SK-N-MC (cell line): ENCODE results near the gene GSG1L.

ENCODE experiments used
- DNase-seq: peaks from one replicate; pipeline ENCODE4 v3.0.0-alpha.2; 2011; ENCODE audit warnings: low read depth, low spot score
- H3K27ac ChIP-seq: fragments of 200-600 bp; sonication (generic); 2 replicates; pipeline ENCODE4 v1.5.1; 2016; ENCODE audit warnings: mixed run types
- H3K36me3 ChIP-seq: fragments of 200-600 bp; sonication (generic); 2 replicates; pipeline ENCODE4 v1.6.1; 2017; ENCODE audit warnings: antibody characterized with exemption, low read length, mixed read lengths; ENCODE audit not compliant: insufficient read depth
- H3K4me3 ChIP-seq: fragments of 200-600 bp; sonication (generic); 2 replicates; pipeline ENCODE4 v1.5.1; 2016
- H3K9ac ChIP-seq: fragments of 200-600 bp; sonication (generic); 2 replicates; pipeline ENCODE4 v1.8.0; 2017; ENCODE audit warnings: mixed run types, mixed read lengths; ENCODE audit not compliant: insufficient read length
- H3K9me3 ChIP-seq: fragments of 200-600 bp; sonication (generic); 2 replicates; pipeline ENCODE4 v1.6.1; 2017; ENCODE audit warnings: low read depth, mild to moderate bottlenecking, antibody characterized with exemption, low read length, moderate library complexity, mixed read lengths
- EZH2 ChIP-seq: fragments of 200-600 bp; sonication (generic); IDR thresholded peaks from one replicate; pipeline ENCODE4 v1.6.1; 2017; ENCODE audit warnings: antibody characterized with exemption
- FOXP2 ChIP-seq: optimal IDR thresholded peaks from 2 replicates; pipeline ENCODE3; 2011; ENCODE audit warnings: mild to moderate bottlenecking, moderate library complexity; ENCODE audit not compliant: insufficient read depth; ENCODE audit errors: extremely low read length, control extremely low read depth
- POLR2AphosphoS5 ChIP-seq: IDR thresholded peaks from 2 replicates; pipeline ENCODE4 v1.6.1; 2012; ENCODE audit warnings: mild to moderate bottlenecking, low read depth, low read length, borderline replicate concordance

The GSG1L gene

DNA sequence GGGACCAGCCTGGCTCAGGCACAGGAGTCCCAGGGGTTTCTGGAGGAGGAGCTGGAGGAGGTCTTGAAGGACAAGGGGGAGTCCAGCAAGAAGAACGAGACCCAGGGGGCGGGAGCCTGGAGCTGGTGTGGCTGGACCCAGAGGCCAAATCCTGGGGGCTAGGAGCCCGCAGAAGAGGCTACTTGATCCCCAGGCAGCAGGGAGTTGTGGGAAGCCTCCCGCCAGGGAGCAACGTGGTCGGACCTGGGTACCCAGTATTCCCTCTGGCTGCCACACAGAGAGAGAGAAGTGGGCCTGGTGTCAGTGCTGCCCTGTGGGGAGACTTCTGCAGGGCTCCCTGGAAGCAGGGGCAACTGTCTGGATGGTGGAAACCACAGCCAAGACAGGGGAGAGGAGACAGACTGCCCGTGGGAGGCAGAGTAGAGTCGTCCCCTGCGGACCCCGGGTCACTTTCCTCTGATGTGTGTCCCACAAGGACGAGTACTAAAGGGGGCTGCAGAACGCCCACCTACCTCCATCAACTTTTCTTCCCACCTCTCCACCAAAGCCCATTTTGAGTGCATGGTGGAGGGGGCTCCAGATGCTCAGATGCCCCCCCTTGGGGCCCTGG, 160.4 kb downstream of the GSG1L start:
- no peaks in the 10 kb centered on the region for H3K9me3 ChIP-seq
- H3K4me3 ChIP-seq, result no peak overlapping the region
- DNase-seq, result no peak
- no peaks in the 10 kb centered on the region for H3K36me3 ChIP-seq
- H3K9ac ChIP-seq, result no peak overlapping the region
- H3K27ac ChIP-seq, result no peak overlapping the region
- no peak for TF ChIP-seq FOXP2
- TF ChIP-seq POLR2AphosphoS5, result no peak
- TF ChIP-seq EZH2, result no peak

DNA sequence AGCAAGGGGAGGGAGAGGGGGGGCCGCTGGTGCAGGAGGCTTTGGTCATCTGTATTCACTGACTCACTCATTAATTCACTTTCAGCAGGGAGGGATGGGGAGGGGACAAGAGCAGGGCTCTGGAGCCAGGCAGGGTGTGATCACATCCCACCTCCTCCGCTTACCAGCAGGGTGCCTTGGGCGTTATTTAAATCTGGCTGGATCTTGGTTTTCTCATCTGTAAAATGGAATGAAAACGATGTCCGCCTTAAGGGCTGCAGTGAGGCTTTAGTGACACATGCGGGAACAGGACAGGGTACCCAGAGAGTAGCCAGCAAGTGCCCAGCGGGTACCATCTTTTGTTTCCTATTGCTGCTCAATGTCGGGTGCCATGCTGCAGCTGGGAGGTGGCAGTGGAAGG, 161.0 kb downstream of the GSG1L start:
- H3K4me3 ChIP-seq, result no peak overlapping the region
- no peaks in the 10 kb centered on the region for H3K9me3 ChIP-seq
- no peak overlapping the region for H3K9ac ChIP-seq
- no peak for TF ChIP-seq POLR2AphosphoS5
- no peak for TF ChIP-seq EZH2
- no peak for TF ChIP-seq FOXP2
- no peak overlapping the region for H3K27ac ChIP-seq
- no peak for DNase-seq
- H3K36me3 ChIP-seq, result no peaks in the 10 kb centered on the region

DNA sequence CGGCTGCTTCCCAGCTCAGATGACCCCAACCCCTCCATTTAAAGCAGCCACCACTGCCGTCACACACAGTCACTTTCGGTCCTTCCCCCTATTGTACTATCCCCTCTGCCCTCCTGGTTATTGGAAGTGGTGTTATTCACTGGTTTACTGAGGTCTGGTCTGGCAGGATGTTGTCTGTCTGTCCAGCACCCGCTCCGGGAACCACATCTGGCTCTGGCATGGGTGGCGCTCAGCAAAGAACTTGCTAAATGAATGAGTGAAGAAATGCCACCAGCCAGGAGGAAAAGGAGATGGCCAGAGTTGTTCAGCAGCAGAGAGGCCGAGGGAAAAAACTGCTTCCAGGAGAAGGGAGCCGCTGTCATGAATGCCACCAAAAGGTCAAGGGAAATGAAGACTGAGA, 161.6 kb downstream of the GSG1L start:
- no peak overlapping the region for H3K9ac ChIP-seq
- no peaks in the 10 kb centered on the region for H3K36me3 ChIP-seq
- H3K27ac ChIP-seq, result no peak overlapping the region
- no peak for TF ChIP-seq POLR2AphosphoS5
- no peak for TF ChIP-seq EZH2
- no peak for TF ChIP-seq FOXP2
- DNase-seq, result no peak
- no peaks in the 10 kb centered on the region for H3K9me3 ChIP-seq
- H3K4me3 ChIP-seq, result no peak overlapping the region

GRCh38 chr16:27899736-27900135, 163.8 kb downstream of the GSG1L start:
- H3K9ac ChIP-seq, result no peak overlapping the region
- no peaks in the 10 kb centered on the region for H3K36me3 ChIP-seq
- TF ChIP-seq EZH2, result no peak
- DNase-seq, result no peak
- no peak overlapping the region for H3K27ac ChIP-seq
- H3K4me3 ChIP-seq, result no peak overlapping the region
- H3K9me3 ChIP-seq, result no peaks in the 10 kb centered on the region

GRCh38 chr16:27894386-27894785, 169.1 kb downstream of the GSG1L start:
- Histone ChIP-seq H3K9ac (no peak overlapping the region), H3K4me3 (no peak overlapping the region), H3K27ac (no peak overlapping the region), H3K36me3 (no peaks in the 10 kb centered on the region), H3K9me3 (no peaks in the 10 kb centered on the region)
- no peak for TF ChIP-seq FOXP2
- TF ChIP-seq POLR2AphosphoS5, result no peak
- TF ChIP-seq EZH2, result no peak
- DNase-seq, result no peak

GRCh38 chr16:27892879-27893278, 170.6 kb downstream of the GSG1L start:
- H3K27ac ChIP-seq, result no peak overlapping the region
- no peak for DNase-seq
- no peaks in the 10 kb centered on the region for H3K9me3 ChIP-seq
- no peaks in the 10 kb centered on the region for H3K36me3 ChIP-seq
- H3K4me3 ChIP-seq, result no peak overlapping the region
- TF ChIP-seq POLR2AphosphoS5 (no peak), FOXP2 (no peak), EZH2 (no peak)
- H3K9ac ChIP-seq, result no peak overlapping the region

- Histone ChIP-seq H3K36me3 (no peaks in the 10 kb centered on the region), H3K9me3 (no peaks in the 10 kb centered on the region), H3K27ac (no peak overlapping the region), H3K4me3 (no peak overlapping the region), H3K9ac (no peak overlapping the region)
- TF ChIP-seq EZH2 (no peak), POLR2AphosphoS5 (no peak), FOXP2 (no peak)
- no peak for DNase-seq
Measured at GRCh38 chr16:27890866-27891265, 172.6 kb downstream of the GSG1L start.

GRCh38 chr16:27890006-27890405, 173.5 kb downstream of the GSG1L start:
- H3K36me3 ChIP-seq, result no peaks in the 10 kb centered on the region
- TF ChIP-seq FOXP2, result no peak
- no peak for TF ChIP-seq POLR2AphosphoS5
- no peak for TF ChIP-seq EZH2
- no peaks in the 10 kb centered on the region for H3K9me3 ChIP-seq
- no peak for DNase-seq
- H3K4me3 ChIP-seq, result no peak overlapping the region
- H3K27ac ChIP-seq, result no peak overlapping the region
- H3K9ac ChIP-seq, result no peak overlapping the region

DNA sequence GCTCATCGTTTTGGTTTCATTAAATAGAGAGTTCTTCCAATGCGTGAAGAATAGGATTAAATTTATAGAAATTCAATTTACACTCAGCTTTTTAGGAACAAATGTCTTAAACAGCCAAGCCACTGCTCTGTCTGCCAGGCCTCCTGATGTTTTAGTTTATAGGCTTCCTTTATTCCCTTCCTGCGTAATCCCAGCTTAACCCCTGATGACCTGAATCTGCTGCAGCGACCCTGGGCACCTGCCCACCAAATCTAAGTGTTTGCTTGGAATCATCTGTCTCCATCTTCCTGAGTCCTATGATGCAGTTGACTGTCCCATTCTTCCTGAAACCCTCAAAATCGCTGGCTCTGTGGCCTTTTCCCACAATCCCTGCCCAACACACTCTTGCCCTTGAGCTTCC, 179.9 kb downstream of the GSG1L start:
- no peak for DNase-seq
- Histone ChIP-seq H3K9ac (no peak overlapping the region), H3K27ac (no peak overlapping the region), H3K4me3 (no peak overlapping the region), H3K9me3 (no peaks in the 10 kb centered on the region), H3K36me3 (no peaks in the 10 kb centered on the region)
- TF ChIP-seq EZH2, result no peak
- TF ChIP-seq FOXP2, result no peak
- TF ChIP-seq POLR2AphosphoS5, result no peak
